Vein endothelial cell (primary cell): ENCODE measurements around the gene CT45A8. TPM values are rescaled to one million over a fixed set of nuclear protein-coding genes. Genes with fewer than 3 reads are reported as not detected.

Experiments
- total RNA-seq: library from RNA; depleted of rRNA; stranded (reverse); fragments of >200 nt; gene quantifications from 2 replicates; pipeline ENCODE4 v1.2.3, GENCODE V29; 2012

CT45A8 gene, protein sequence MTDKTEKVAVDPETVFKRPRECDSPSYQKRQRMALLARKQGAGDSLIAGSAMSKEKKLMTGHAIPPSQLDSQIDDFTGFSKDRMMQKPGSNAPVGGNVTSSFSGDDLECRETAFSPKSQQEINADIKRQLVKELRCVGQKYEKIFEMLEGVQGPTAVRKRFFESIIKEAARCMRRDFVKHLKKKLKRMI
- total RNA-seq, result not detected in 2 replicates

GRCh38 chrX:135854438-135854837 lies at the start of gene CT45A8:
CT45A8 (minus strand) TSS chrX:135854538; CDS start chrX:135850783, 3,755 bp downstream.

GRCh38 chrX:135893294-135893817 lies 39.0 kb upstream of the CT45A8 start, which contains the start of the genes CT45A10 and SAGE1:
CT45A10 (minus strand) TSS chrX:135893444; CDS start chrX:135885344, 8,100 bp downstream.
SAGE1 (plus strand) TSS chrX:135893716; CDS start chrX:135896243, 2,527 bp downstream.

GRCh38 chrX:135871712-135872111 lies 17.4 kb upstream of the CT45A8 start, which contains the start of gene CT45A9:
CT45A9 (minus strand) TSS chrX:135871812; CDS start chrX:135868061, 3,751 bp downstream.

GRCh38 chrX:135837180-135837579 lies 17.2 kb downstream of the CT45A8 start, which contains the start of gene CT45A7:
CT45A7 (minus strand) TSS chrX:135837280; CDS start chrX:135833533, 3,747 bp downstream.

GRCh38 chrX:135819912-135820311 lies 34.4 kb downstream of the CT45A8 start, which contains the start of gene CT45A2:
CT45A2 (minus strand) TSS chrX:135820012; CDS start chrX:135816265, 3,747 bp downstream.

GRCh38 chrX:135802687-135803086 lies 51.7 kb downstream of the CT45A8 start, which contains the start of gene CT45A6:
CT45A6 (minus strand) TSS chrX:135802787; CDS start chrX:135798993, 3,794 bp downstream.

Other genes with a start within 250 kb of the CT45A8 start
- not detected in 2 replicates for gene CT45A1, start 140.9 kb downstream of the CT45A8 start, total RNA-seq
- gene CT45A3, start 86.3 kb downstream of the CT45A8 start, total RNA-seq, result not detected in 2 replicates
- gene CT45A5, start 69.0 kb downstream of the CT45A8 start, total RNA-seq, result not detected in 2 replicates
- not detected in 2 replicates for gene CT45A6, start 51.8 kb downstream of the CT45A8 start, total RNA-seq
- not detected in 2 replicates for gene CT45A2, start 34.5 kb downstream of the CT45A8 start, total RNA-seq
- gene CT45A7, start 17.3 kb downstream of the CT45A8 start, total RNA-seq, result not detected in 2 replicates
- not detected in 2 replicates for gene CT45A9, start 17.3 kb upstream of the CT45A8 start, total RNA-seq
- gene CT45A10, start 38.9 kb upstream of the CT45A8 start, total RNA-seq, result not detected in 2 replicates
- not detected in 2 replicates for gene SAGE1, start 39.2 kb upstream of the CT45A8 start, total RNA-seq
- gene MMGT1, start 119.5 kb upstream of the CT45A8 start, total RNA-seq, result 18.9 and 20.7 TPM in 2 replicates
- 16.0 and 16.7 TPM in 2 replicates for gene SLC9A6, start 130.9 kb upstream of the CT45A8 start, total RNA-seq